Fibroblast of mammary gland (primary cell): ENCODE results near the gene SIGLEC1.

Source experiments
- DNase-seq: peaks from one replicate; pipeline ENCODE4 v3.0.0-alpha.2; 2010; ENCODE audit warnings: low read depth
- H3K4me3 ChIP-seq: 2 replicates; pipeline ENCODE4 v1.5.1; 2011; ENCODE audit warnings: low read depth, mild to moderate bottlenecking, low read length, moderate library complexity; ENCODE audit not compliant: control insufficient read depth
- CTCF ChIP-seq: conservative IDR thresholded peaks from 2 replicates; pipeline ENCODE4 v1.5.1; 2011; ENCODE audit warnings: low read depth, low read length, inconsistent platforms; ENCODE audit not compliant: control insufficient read depth, insufficient read depth

SIGLEC1 gene

GRCh38 chr20:3739926-3740451, 27.6 kb upstream of the SIGLEC1 start:
- DNase-seq, result no peak
- no peak overlapping the region for H3K4me3 ChIP-seq
- TF ChIP-seq CTCF, result no peak

- no peak for DNase-seq
- no peak overlapping the region for H3K4me3 ChIP-seq
- TF ChIP-seq CTCF, result no peak
These were observed 26.9 kb upstream of the SIGLEC1 start for GRCh38 chr20:3739054-3739925.

- no peak overlapping the region for H3K4me3 ChIP-seq
- no peak for TF ChIP-seq CTCF
- peak; percentile 9 for DNase-seq
These were observed 26.0 kb upstream of the SIGLEC1 start for GRCh38 chr20:3738111-3739053.

GRCh38 chr20:3735768-3736167, 23.4 kb upstream of the SIGLEC1 start:
- TF ChIP-seq CTCF, result no peak
- no peak for DNase-seq
- H3K4me3 ChIP-seq, result no peak overlapping the region

- no peak overlapping the region for H3K4me3 ChIP-seq
- DNase-seq, result no peak
These were observed 21.9 kb upstream of the SIGLEC1 start for GRCh38 chr20:3734111-3734843.

More at GRCh38 chr20:3734111-3734843, 21.9 kb upstream of the SIGLEC1 start:
- no peak for TF ChIP-seq CTCF
